Erythroblast (primary cell): ENCODE results near the gene ZBTB38.

ENCODE experiments used
- GATA1 ChIP-seq: IDR thresholded peaks from 2 replicates; pipeline ENCODE4 v1.6.1; 2011; ENCODE audit warnings: low read depth, mild to moderate bottlenecking, control low read depth, low read length, moderate library complexity
- POLR2A ChIP-seq: IDR thresholded peaks from 2 replicates; pipeline ENCODE4 v1.6.1; 2011; ENCODE audit warnings: mild to moderate bottlenecking, low read length

GRCh38 chr3:141386611-141387111, 18.4 kb downstream of the ZBTB38 start:
- TF ChIP-seq POLR2A (no peak), GATA1 (no peak)
